PC-9 (cell line): ENCODE measurements around the gene SF3B2. TPM values are rescaled to one million over a fixed set of nuclear protein-coding genes. Genes with fewer than 3 reads are reported as not detected.
A peak's percentile ranks its signal among the peaks of the same experiment; 100 is the strongest.
"Not testable (repeated sequence)": the region's sequence is repeated elsewhere in the genome, so short reads cannot be mapped to it uniquely, and the experiment has no call there.

Experiments used
- BruUV-seq: library from RNA; stranded (reverse); fragments of 400-500 nt; replicated peaks from 2 replicates; lab custom pipeline; 2021; lab: Mats Ljungman, UMichigan
- CTCF ChIA-PET: fragments of 300-600 bp; sonication (Branson Sonifier 250); formaldehyde crosslinking; loops from one replicate; lab custom pipeline; 2022; ENCODE audit warnings: antibody characterized with exemption; lab: Charles Lee
- POLR2A ChIA-PET: fragments of 300-600 bp; sonication (Branson Sonifier 250); formaldehyde crosslinking; loops from one replicate; lab custom pipeline; 2022; ENCODE audit warnings: antibody characterized with exemption; ENCODE audit not compliant: unreplicated experiment; lab: Charles Lee
- DNase-seq, 2 experiments: peaks; one replicate each; pipeline versions ENCODE4 v3.0.0 to v3.0.0-alpha.2; 2015 to 2022; ENCODE audit warnings: mixed read lengths in 1 of 2
- H2AFZ ChIP-seq: fragments of 200-600 bp; sonication (generic); 2 replicates; pipeline ENCODE4 v1.8.1; 2017; ENCODE audit warnings: antibody characterized with exemption
- H3F3A ChIP-seq: fragments of 200-600 bp; sonication (generic); 2 replicates; pipeline ENCODE4 v1.8.1; 2017; ENCODE audit warnings: antibody characterized with exemption, mild to moderate bottlenecking, low read depth; ENCODE audit not compliant: insufficient read depth
- H3K27ac ChIP-seq: fragments of 200-600 bp; sonication (generic); 2 replicates; pipeline ENCODE4 v1.6.1; 2016; ENCODE audit warnings: mixed run types
- H3K27me3 ChIP-seq: fragments of 200-600 bp; sonication (generic); 2 replicates; pipeline ENCODE4 v1.6.1; 2016; ENCODE audit warnings: low read depth, mixed run types; ENCODE audit not compliant: insufficient read depth
- H3K36me3 ChIP-seq: fragments of 200-600 bp; sonication (generic); 2 replicates; pipeline ENCODE4 v1.6.1; 2016; ENCODE audit warnings: low read depth, mixed run types
- H3K4me1 ChIP-seq: fragments of 200-600 bp; sonication (generic); replicated peaks from 2 replicates; pipeline ENCODE4 v1.6.1; 2016; ENCODE audit warnings: mixed run types; ENCODE audit not compliant: insufficient read depth
- H3K4me2 ChIP-seq: fragments of 200-600 bp; sonication (generic); 2 replicates; pipeline ENCODE4 v1.6.1; 2017; ENCODE audit warnings: mixed run types
- H3K4me3 ChIP-seq: fragments of 200-600 bp; sonication (generic); 2 replicates; pipeline ENCODE4 v1.6.1; 2016; ENCODE audit warnings: mixed run types
- H3K79me2 ChIP-seq: fragments of 200-600 bp; sonication (generic); 2 replicates; pipeline ENCODE4 v1.6.1; 2017; ENCODE audit warnings: low read depth, mixed run types
- H3K9me2 ChIP-seq: fragments of 200-600 bp; sonication (generic); 2 replicates; pipeline ENCODE4 v1.8.1; 2017; ENCODE audit warnings: mild to moderate bottlenecking; ENCODE audit not compliant: insufficient read depth
- H3K9me3 ChIP-seq: fragments of 200-600 bp; sonication (generic); 2 replicates; pipeline ENCODE4 v1.8.1; 2016; ENCODE audit warnings: low read depth; ENCODE audit not compliant: insufficient read depth
- H4K20me1 ChIP-seq: fragments of 200-600 bp; sonication (generic); 2 replicates; pipeline ENCODE4 v1.8.1; 2017; ENCODE audit not compliant: insufficient read depth
- CTCF ChIP-seq: fragments of 200-600 bp; sonication (generic); conservative IDR thresholded peaks from 2 replicates; pipeline ENCODE4 v1.6.1; 2017; ENCODE audit warnings: mixed run types, antibody characterized with exemption, mild to moderate bottlenecking, moderate library complexity
- EZH2 ChIP-seq: fragments of 200-600 bp; sonication (generic); IDR thresholded peaks from 2 replicates; pipeline ENCODE4 v1.8.0; 2017; ENCODE audit warnings: antibody characterized with exemption, low read depth
- intact Hi-C: fragments of 100-400 bp; cut with micrococcal nuclease; formaldehyde crosslinking; loops from one replicate; pipeline ENCODE4 v1.10.0; 2022; ENCODE audit not compliant: unreplicated experiment
- total RNA-seq: library from RNA; stranded (reverse); gene quantifications from 2 replicates; pipeline ENCODE4 v1.2.3, GENCODE V29; 2021

The SF3B2 gene
- total RNA-seq, 1 experiment from 2014 or later: 224 TPM

GRCh38 chr11:66022401-66023185 lies 29.6 kb upstream of the SF3B2 start:
- Histone ChIP-seq H3K4me3 (peak overlapping the region; percentile 21; the same call in 1 of the 2 replicates), H4K20me1 (no peaks in the 10 kb centered on the region), H3K4me1 (peaks cover 20% of the 10 kb centered on the region), H3K9me2 (no peaks in the 10 kb centered on the region), H3F3A (no peaks in the 10 kb centered on the region), H3K9me3 (no peaks in the 10 kb centered on the region), H2AFZ (0 out of 2 replicates have a peak overlapping the region, but pooled peaks have one; percentile 25), H3K27me3 (no peaks in the 10 kb centered on the region), H3K79me2 (no peaks in the 10 kb centered on the region), H3K36me3 (no peaks in the 10 kb centered on the region), H3K4me2 (peak overlapping the region; percentile 77), H3K27ac (no peak overlapping the region)
- no TSS peak for BruUV-seq
- peak; percentile 99 for TF ChIP-seq CTCF
- no peak for TF ChIP-seq EZH2
- CTCF ChIA-PET: interaction anchor here (0.5 to 1.6 kb wide), 16 partner anchors 8 to 253 kb away, joined by 3 to 19 read pairs (median 4); partner anchors contain the start of genes BANF1, CCDC85B, EIF1AD and FIBP
- intact Hi-C loops: loop anchor here (1.0 kb wide), 2 partner anchors 20 to 33 kb away; partner anchors contain the start of genes BANF1 and EIF1AD
- peak; percentile 49 to 83 for DNase-seq
- POLR2A ChIA-PET: interaction anchor here (0.5 to 0.7 kb wide), 2 partner anchors 30 to 145 kb away, joined by 6 to 15 read pairs; no protein-coding TSS in a partner anchor

- H3K9me2 ChIP-seq, H3F3A ChIP-seq, H3K4me3 ChIP-seq, H3K79me2 ChIP-seq, BruUV-seq, POLR2A ChIA-PET, DNase-seq, H3K4me2 ChIP-seq, H3K36me3 ChIP-seq, H4K20me1 ChIP-seq, intact Hi-C loops, H3K27ac ChIP-seq, H3K9me3 ChIP-seq, H3K27me3 ChIP-seq: not testable (repeated sequence)
- Histone ChIP-seq H3K4me1 (peaks cover 20% of the 10 kb centered on the region), H2AFZ (0 out of 2 replicates have a peak overlapping the region, but pooled peaks have one; percentile 25)
- CTCF ChIA-PET: interaction anchor here (0.5 to 1.6 kb wide), 4 partner anchors 21 to 35 kb away, joined by 3 to 6 read pairs (median 4); partner anchors contain the start of genes BANF1 and EIF1AD
Observed at GRCh38 chr11:66023186-66023440, 29.1 kb upstream of the SF3B2 start.

- Histone ChIP-seq H3K27me3 (no peaks in the 10 kb centered on the region), H3K36me3 (no peaks in the 10 kb centered on the region), H3K9me2 (no peaks in the 10 kb centered on the region), H3K4me1 (peaks cover 8% of the 10 kb centered on the region), H3K27ac (no peak within 1 kb of the TSS), H3F3A (peaks cover 2% of the 10 kb centered on the region; the same call in 1 of the 2 replicates), H3K4me2 (no peak within 1 kb of the TSS), H3K4me3 (no peak within 1 kb of the TSS), H3K9me3 (no peaks in the 10 kb centered on the region), H3K79me2 (no peaks in the 10 kb centered on the region), H2AFZ (no peak within 1 kb of the TSS), H4K20me1 (no peaks in the 10 kb centered on the region)
- no TSS peak for BruUV-seq
- ChIA-PET CTCF (interaction anchor here (0.9 kb wide), 1 partner anchor 19 kb away, joined by 3 read pairs; no protein-coding TSS in a partner anchor), POLR2A (interaction anchor here (0.6 to 0.7 kb wide), 2 partner anchors 25 to 131 kb away, joined by 4 to 5 read pairs; no protein-coding TSS in a partner anchor)
- DNase-seq: no peak
- intact Hi-C loops: no loop called here
- TF ChIP-seq EZH2 (no peak), CTCF (no peak)
Observed at GRCh38 chr11:66026017-66026529, 26.1 kb upstream of the SF3B2 start, which contains the start of gene CATSPER1. CATSPER1 (minus strand) TSS chr11:66026479; CDS start chr11:66026379, 100 bp downstream.
